C4-2B (cell line): ENCODE measurements around the gene CECR2.

Source experiments
- ZFX ChIP-seq: fragments of 450-650 bp; IDR thresholded peaks from 2 replicates; pipeline ENCODE4 v1.6.1; 2017
- TF ChIP-seq, protein P1 (sequence below): fragments of 450-650 bp; conservative IDR thresholded peaks from 2 replicates; pipeline ENCODE4 v1.5.1; 2017; ENCODE audit warnings: mild to moderate bottlenecking

DNA sequence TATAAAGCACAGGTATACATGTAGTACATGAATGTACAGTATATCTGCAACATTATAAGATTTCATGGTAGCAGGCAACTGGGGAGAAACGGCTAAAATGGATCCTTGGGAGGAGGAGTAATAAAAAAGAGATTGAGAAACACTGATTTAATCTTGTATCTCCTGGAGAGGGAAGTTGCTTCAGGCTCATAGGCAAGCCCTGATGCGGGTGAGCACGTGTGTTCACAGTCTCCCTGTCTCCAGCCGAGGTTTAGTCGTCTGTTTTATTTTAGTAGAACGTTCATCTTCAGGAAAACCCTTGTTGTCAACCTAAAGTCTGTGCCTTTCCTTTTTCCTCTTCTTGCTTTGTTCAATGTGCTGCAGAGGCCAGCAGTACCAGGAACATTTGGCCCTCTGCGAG lies 172.2 kb downstream of the CECR2 start:
- TF ChIP-seq, protein P1, sequence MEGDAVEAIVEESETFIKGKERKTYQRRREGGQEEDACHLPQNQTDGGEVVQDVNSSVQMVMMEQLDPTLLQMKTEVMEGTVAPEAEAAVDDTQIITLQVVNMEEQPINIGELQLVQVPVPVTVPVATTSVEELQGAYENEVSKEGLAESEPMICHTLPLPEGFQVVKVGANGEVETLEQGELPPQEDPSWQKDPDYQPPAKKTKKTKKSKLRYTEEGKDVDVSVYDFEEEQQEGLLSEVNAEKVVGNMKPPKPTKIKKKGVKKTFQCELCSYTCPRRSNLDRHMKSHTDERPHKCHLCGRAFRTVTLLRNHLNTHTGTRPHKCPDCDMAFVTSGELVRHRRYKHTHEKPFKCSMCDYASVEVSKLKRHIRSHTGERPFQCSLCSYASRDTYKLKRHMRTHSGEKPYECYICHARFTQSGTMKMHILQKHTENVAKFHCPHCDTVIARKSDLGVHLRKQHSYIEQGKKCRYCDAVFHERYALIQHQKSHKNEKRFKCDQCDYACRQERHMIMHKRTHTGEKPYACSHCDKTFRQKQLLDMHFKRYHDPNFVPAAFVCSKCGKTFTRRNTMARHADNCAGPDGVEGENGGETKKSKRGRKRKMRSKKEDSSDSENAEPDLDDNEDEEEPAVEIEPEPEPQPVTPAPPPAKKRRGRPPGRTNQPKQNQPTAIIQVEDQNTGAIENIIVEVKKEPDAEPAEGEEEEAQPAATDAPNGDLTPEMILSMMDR = no peak
- no peak for TF ChIP-seq ZFX
